Liver (tissue), 9 donors: ENCODE data around the gene MYO1B. TPM values are rescaled to one million over a fixed set of nuclear protein-coding genes. Genes with fewer than 3 reads are reported as not detected.

ENCODE experiments used
- DNase-seq: peaks from one replicate; pipeline ENCODE4 v3.0.0-alpha.2; 2017; ENCODE audit warnings: low spot score
- H3K27ac ChIP-seq, 2 donors: one replicate each; pipeline ENCODE4 v1.7.0; 2013; ENCODE audit warnings: inconsistent platforms in 2 of 2, low read length in 2 of 2, control low read depth in 1 of 2, low read depth in 1 of 2, mild to moderate bottlenecking in 1 of 2
- H3K27me3 ChIP-seq, 4 donors: one replicate each; pipeline versions ENCODE4 v1.6.1 to v1.7.0; 2013; ENCODE audit warnings: low read length in 3 of 4, inconsistent platforms in 1 of 4, mild to moderate bottlenecking in 1 of 4, moderate library complexity in 1 of 4; ENCODE audit not compliant: control insufficient read depth in 4 of 4, insufficient read depth in 4 of 4
- H3K36me3 ChIP-seq, 4 donors: one replicate each; pipeline versions ENCODE4 v1.6.1 to v1.7.0; 2013; ENCODE audit warnings: low read length in 3 of 4, mild to moderate bottlenecking in 3 of 4, low read depth in 1 of 4, moderate library complexity in 1 of 4; ENCODE audit not compliant: control insufficient read depth in 4 of 4, insufficient read depth in 3 of 4
- H3K4me1 ChIP-seq, 4 donors: one replicate each; pipeline versions ENCODE4 v1.6.1 to v1.7.0; 2013; ENCODE audit warnings: low read length in 3 of 4, mild to moderate bottlenecking in 3 of 4, moderate library complexity in 1 of 4; ENCODE audit not compliant: control insufficient read depth in 4 of 4, insufficient read depth in 4 of 4
- H3K4me3 ChIP-seq, 3 donors: one replicate each; pipeline versions ENCODE4 v1.6.1 to v1.7.0; 2013; ENCODE audit warnings: low read length in 3 of 3, control low read depth in 1 of 3, low read depth in 1 of 3, mild to moderate bottlenecking in 1 of 3
- H3K9ac ChIP-seq, 2 donors: one replicate each; pipeline ENCODE4 v1.7.0; 2013; ENCODE audit warnings: low read length in 2 of 2, mild to moderate bottlenecking in 2 of 2, moderate library complexity in 2 of 2, control low read depth in 1 of 2, low read depth in 1 of 2
- H3K9me3 ChIP-seq, 4 donors: one replicate each; pipeline versions ENCODE4 v1.6.1 to v1.7.0; 2013; ENCODE audit warnings: low read length in 3 of 4; ENCODE audit not compliant: control insufficient read depth in 4 of 4
- EGR1 ChIP-seq, 2 donors: IDR thresholded peaks; 2 replicates each; pipeline ENCODE4 v1.6.1; 2016 to 2018; ENCODE audit warnings: antibody characterized with exemption in 2 of 2, low read depth in 2 of 2
- FOXA2 ChIP-seq: IDR thresholded peaks from 2 replicates; pipeline ENCODE4 v1.6.1; 2016; ENCODE audit warnings: antibody characterized with exemption
- HNF4A ChIP-seq, 2 donors: conservative IDR thresholded peaks; 2 replicates each; pipeline ENCODE4 v1.6.1; 2016; ENCODE audit warnings: antibody characterized with exemption in 2 of 2, mild to moderate bottlenecking in 2 of 2
- HNF4G ChIP-seq: IDR thresholded peaks from 2 replicates; pipeline ENCODE4 v1.6.1; 2016; ENCODE audit warnings: antibody characterized with exemption
- JUND ChIP-seq, 2 donors: IDR thresholded peaks; 2 replicates each; pipeline ENCODE4 v1.6.1; 2016; ENCODE audit warnings: antibody characterized with exemption in 2 of 2
- RAD21 ChIP-seq, 2 donors: IDR thresholded peaks; 2 replicates each; pipeline ENCODE4 v1.6.1; 2016; ENCODE audit warnings: antibody characterized with exemption in 2 of 2, mild to moderate bottlenecking in 2 of 2
- SP1 ChIP-seq: IDR thresholded peaks from 2 replicates; pipeline ENCODE4 v1.6.1; 2018; ENCODE audit warnings: antibody characterized with exemption, mild to moderate bottlenecking
- TAF1 ChIP-seq: conservative IDR thresholded peaks from 2 replicates; pipeline ENCODE4 v1.6.1; 2016; ENCODE audit warnings: antibody characterized with exemption, mild to moderate bottlenecking
- YY1 ChIP-seq: IDR thresholded peaks from 2 replicates; pipeline ENCODE4 v1.6.1; 2016; ENCODE audit warnings: antibody characterized with exemption, mild to moderate bottlenecking
- WGBS: extraction: QIAGEN DNeasy Blood & Tissue Kit; methylation state at CpG from one replicate; pipeline ENCODE4 v1.1.7; 2013; 5-methylcytosine and 5-hydroxymethylcytosine counted together
- polyA plus RNA-seq, 2 donors: library from polyadenylated mRNA; stranded (reverse) in 1 of 2; unstranded in 1 of 2; fragments of 200-250 nt in 1 of 2; fragments of >200 nt in 1 of 2; fragmentation: Nextera tagmentation in 1 of 2; extraction: Ambion mirVana in 1 of 2; gene quantifications; one replicate each; pipeline versions ENCODE4 v1.2.1 to v1.2.3, GENCODE V29; 2013 to 2015
- total RNA-seq, 2 donors: library from RNA; depleted of rRNA; stranded (reverse); fragments of >200 nt; gene quantifications; one replicate each; pipeline ENCODE4 v1.2.3, GENCODE V29; 2014
- TF ChIP-seq, protein P1 (sequence below): IDR thresholded peaks from 2 replicates; pipeline ENCODE4 v1.6.1; 2016; ENCODE audit warnings: antibody characterized with exemption
- TF ChIP-seq, protein P2 (sequence below): fragments of 150-350 bp; IDR thresholded peaks from 2 replicates; pipeline ENCODE4 v1.5.1; 2017; ENCODE audit warnings: improper control_type of control experiment, low read depth, low read length; ENCODE audit not compliant: missing input control
- TF ChIP-seq, protein P3 (sequence below): IDR thresholded peaks from 2 replicates; pipeline ENCODE4 v1.6.1; 2016; ENCODE audit warnings: antibody characterized with exemption
- donor health status: healthy.
- donor health status: healthy.
- donor health status: healthy.
- donor health status: healthy.
- donor health status: healthy.

MYO1B gene
- total and polyA plus RNA-seq, 4 donors: 66.5 to 434 (median 117) TPM

DNA sequence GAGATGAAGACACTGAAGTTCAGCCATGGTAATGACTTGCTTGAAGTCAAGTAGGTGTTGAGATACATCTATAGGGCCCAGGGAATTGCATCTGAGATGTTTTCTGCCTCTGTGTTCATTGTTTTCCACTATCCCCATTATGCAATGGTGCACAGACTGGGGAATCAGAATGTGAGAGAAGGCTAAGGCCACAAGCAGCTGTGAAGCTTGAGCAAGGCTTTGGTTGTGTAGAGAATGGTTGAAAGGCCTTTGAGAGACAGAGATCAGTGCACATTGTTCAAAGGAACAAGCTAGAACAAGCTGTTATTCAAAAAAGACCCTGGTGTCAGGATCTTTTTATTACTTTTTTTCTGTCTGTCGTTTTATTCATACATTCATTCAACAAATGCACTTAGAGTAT lies 82.3 kb downstream of the MYO1B start:
- peaks cover 0 to 3% (median 0%) of the 10 kb centered on the region in 4 donors for H3K4me1 ChIP-seq
- H3K36me3 ChIP-seq: peaks cover 2 to 24% (median 20%) of the 10 kb centered on the region in 4 donors
- WGBS: 90% methylated on average over 1 of the region's 1 CpG
- TF ChIP-seq RAD21 (IDR thresholded peaks at IDR 0.05) (no peak), HNF4G (no peak), TAF1 (no peak), HNF4A (conservative IDR thresholded peaks at IDR 0.05) (no peak), EGR1 (IDR thresholded peaks at IDR 0.05; ENCODE audit: low read depth in 2 of 2) (no peak), SP1 (no peak), YY1 (no peak), JUND (IDR thresholded peaks at IDR 0.05) (no peak), FOXA2 (no peak)
- TF ChIP-seq, protein P1, sequence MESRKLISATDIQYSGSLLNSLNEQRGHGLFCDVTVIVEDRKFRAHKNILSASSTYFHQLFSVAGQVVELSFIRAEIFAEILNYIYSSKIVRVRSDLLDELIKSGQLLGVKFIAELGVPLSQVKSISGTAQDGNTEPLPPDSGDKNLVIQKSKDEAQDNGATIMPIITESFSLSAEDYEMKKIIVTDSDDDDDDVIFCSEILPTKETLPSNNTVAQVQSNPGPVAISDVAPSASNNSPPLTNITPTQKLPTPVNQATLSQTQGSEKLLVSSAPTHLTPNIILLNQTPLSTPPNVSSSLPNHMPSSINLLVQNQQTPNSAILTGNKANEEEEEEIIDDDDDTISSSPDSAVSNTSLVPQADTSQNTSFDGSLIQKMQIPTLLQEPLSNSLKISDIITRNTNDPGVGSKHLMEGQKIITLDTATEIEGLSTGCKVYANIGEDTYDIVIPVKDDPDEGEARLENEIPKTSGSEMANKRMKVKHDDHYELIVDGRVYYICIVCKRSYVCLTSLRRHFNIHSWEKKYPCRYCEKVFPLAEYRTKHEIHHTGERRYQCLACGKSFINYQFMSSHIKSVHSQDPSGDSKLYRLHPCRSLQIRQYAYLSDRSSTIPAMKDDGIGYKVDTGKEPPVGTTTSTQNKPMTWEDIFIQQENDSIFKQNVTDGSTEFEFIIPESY: no peak
- no peaks in the 10 kb centered on the region for H3K27me3 ChIP-seq
- no peak overlapping the region for H3K9ac ChIP-seq
- H3K27ac ChIP-seq: no peak overlapping the region
- H3K4me3 ChIP-seq: no peak overlapping the region
- no peaks in the 10 kb centered on the region for H3K9me3 ChIP-seq
- DNase-seq: no peak

DNA sequence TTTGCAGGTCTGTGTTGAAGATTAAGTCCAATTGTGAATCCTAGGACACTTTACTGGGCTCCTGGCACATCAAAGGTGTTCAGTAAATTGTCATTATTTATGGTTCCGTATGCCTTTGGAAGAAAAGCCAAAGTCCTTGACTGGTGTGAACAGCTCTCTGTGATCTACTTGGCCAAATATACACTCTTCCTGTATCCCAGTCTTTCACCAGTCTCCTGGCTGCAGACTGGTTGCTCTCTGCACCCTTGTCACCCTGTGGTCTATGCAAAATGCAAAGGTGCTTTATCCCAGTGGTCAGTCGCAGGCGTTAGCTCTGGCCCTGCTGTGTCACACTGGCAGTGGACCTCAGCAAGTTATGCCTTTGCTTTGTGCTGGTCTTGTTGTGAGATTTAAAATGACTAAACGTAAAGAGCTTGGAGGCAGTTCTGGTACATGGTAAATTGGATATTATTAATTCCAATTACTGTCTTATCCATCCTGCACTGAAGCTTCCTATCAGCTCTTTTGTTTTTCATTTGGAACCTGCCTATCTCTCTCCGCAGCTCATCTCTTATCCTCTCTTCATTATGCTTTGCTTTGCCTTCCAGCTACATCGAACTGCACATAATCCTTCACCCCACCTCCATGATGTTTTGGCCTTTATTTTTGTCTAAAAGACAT lies 83.1 kb downstream of the MYO1B start:
- 89% methylated on average over 6 of the region's 6 CpGs for WGBS
- Histone ChIP-seq H3K27me3 (no peaks in the 10 kb centered on the region), H3K4me1 (peaks cover 0 to 3% (median 0%) of the 10 kb centered on the region in 4 donors), H3K9ac (no peak overlapping the region), H3K4me3 (no peak overlapping the region), H3K36me3 (peaks cover 2 to 28% (median 25%) of the 10 kb centered on the region in 4 donors), H3K27ac (no peak overlapping the region), H3K9me3 (no peaks in the 10 kb centered on the region)
- TF ChIP-seq FOXA2 (no peak), SP1 (no peak), HNF4G (no peak), HNF4A (conservative IDR thresholded peaks at IDR 0.05) (no peak), YY1 (no peak)
- TF ChIP-seq, protein P1: no peak
- TF ChIP-seq, protein P2, sequence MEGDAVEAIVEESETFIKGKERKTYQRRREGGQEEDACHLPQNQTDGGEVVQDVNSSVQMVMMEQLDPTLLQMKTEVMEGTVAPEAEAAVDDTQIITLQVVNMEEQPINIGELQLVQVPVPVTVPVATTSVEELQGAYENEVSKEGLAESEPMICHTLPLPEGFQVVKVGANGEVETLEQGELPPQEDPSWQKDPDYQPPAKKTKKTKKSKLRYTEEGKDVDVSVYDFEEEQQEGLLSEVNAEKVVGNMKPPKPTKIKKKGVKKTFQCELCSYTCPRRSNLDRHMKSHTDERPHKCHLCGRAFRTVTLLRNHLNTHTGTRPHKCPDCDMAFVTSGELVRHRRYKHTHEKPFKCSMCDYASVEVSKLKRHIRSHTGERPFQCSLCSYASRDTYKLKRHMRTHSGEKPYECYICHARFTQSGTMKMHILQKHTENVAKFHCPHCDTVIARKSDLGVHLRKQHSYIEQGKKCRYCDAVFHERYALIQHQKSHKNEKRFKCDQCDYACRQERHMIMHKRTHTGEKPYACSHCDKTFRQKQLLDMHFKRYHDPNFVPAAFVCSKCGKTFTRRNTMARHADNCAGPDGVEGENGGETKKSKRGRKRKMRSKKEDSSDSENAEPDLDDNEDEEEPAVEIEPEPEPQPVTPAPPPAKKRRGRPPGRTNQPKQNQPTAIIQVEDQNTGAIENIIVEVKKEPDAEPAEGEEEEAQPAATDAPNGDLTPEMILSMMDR: no peak
- TF ChIP-seq, protein P3, sequence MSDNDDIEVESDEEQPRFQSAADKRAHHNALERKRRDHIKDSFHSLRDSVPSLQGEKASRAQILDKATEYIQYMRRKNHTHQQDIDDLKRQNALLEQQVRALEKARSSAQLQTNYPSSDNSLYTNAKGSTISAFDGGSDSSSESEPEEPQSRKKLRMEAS: no peak
- no peak for DNase-seq
